Heart right ventricle (tissue), 16 donors: Measurements from ENCODE around the gene ESPL1. TPM values are rescaled to one million over a fixed set of nuclear protein-coding genes. Genes with fewer than 3 reads are reported as not detected.

ENCODE experiments used
- ATAC-seq, 8 donors: fragments of 200-7000 bp; cut with Tn5 transposase; one replicate each; pipeline ENCODE4 v1.9.1; 2020; ENCODE audit warnings: mild to moderate bottlenecking in 8 of 8, moderate library complexity in 8 of 8, moderate number of reproducible peaks in 1 of 8
- DNase-seq, 2 donors: peaks; one replicate each; pipeline ENCODE4 v3.0.0-alpha.2; 2020
- H3K27ac ChIP-seq, 10 donors: fragments of 200-600 bp; sonication (generic) in 2 of 10; one replicate each; pipeline versions ENCODE4 v1.5.0 to v1.8.0; 2020 to 2022; ENCODE audit warnings: mild to moderate bottlenecking in 3 of 10
- H3K27me3 ChIP-seq, 7 donors: fragments of 200-600 bp; one replicate each; pipeline ENCODE4 v1.8.0; 2021 to 2022; ENCODE audit warnings: mild to moderate bottlenecking in 2 of 7
- H3K36me3 ChIP-seq, 9 donors: fragments of 200-600 bp; sonication (generic) in 1 of 9; one replicate each; pipeline versions ENCODE4 v1.5.0 to v1.8.0; 2020 to 2022; ENCODE audit warnings: mild to moderate bottlenecking in 2 of 9
- H3K4me1 ChIP-seq, 9 donors: fragments of 200-600 bp; sonication (generic) in 1 of 9; one replicate each; pipeline versions ENCODE4 v1.5.0 to v1.8.0; 2020 to 2022; ENCODE audit warnings: mild to moderate bottlenecking in 4 of 9
- H3K4me3 ChIP-seq, 10 donors: fragments of 200-600 bp; sonication (generic) in 2 of 10; one replicate each; pipeline versions ENCODE4 v1.5.0 to v1.8.0; 2020 to 2022; ENCODE audit warnings: mild to moderate bottlenecking in 7 of 10, moderate library complexity in 2 of 10
- H3K9me3 ChIP-seq, 11 donors: fragments of 200-600 bp in 10 of 11; sonication (generic) in 2 of 11; one replicate each; pipeline versions ENCODE4 v1.5.0 to v1.8.0; 2013 to 2022; ENCODE audit warnings: mild to moderate bottlenecking in 2 of 11, control low read depth in 1 of 11, moderate library complexity in 1 of 11
- WGBS, 2 donors: extraction: QIAGEN DNeasy Blood & Tissue Kit; methylation state at CpG; one replicate each; pipeline ENCODE4 v1.1.7; 2013; ENCODE audit warnings: inconsistent platforms in 1 of 2; 5-methylcytosine and 5-hydroxymethylcytosine counted together
- intact Hi-C, 10 donors: fragments of 100-400 bp; cut with DNase I; formaldehyde crosslinking; loops; one replicate each; pipeline versions ENCODE4 v1.11.1 to v1.14.2; 2022
- polyA plus RNA-seq, 2 donors: library from polyadenylated mRNA; stranded (reverse); fragments of 200-250 nt; gene quantifications; one replicate each; pipeline ENCODE4 v1.2.3, GENCODE V29; 2013
- total RNA-seq, 10 donors: library from RNA; stranded (reverse); fragmentation: NEBNext Ultra II Directional in 3 of 10; extraction: Animal tissue kit (Norgen Biotek cat#: 25700) in 3 of 10; gene quantifications; one replicate each; pipeline versions ENCODE4 v1.2.1 to v1.2.4, GENCODE V29; 2021 to 2023
- TF ChIP-seq, protein P1 (sequence below), 9 donors: fragments of 200-600 bp; sonication (generic) in 2 of 9; IDR thresholded peaks; one replicate each; pipeline versions ENCODE4 v1.5.0 to v1.8.0; 2021 to 2022; ENCODE audit warnings: antibody characterized with exemption in 9 of 9, mild to moderate bottlenecking in 5 of 9, moderate library complexity in 1 of 9
- donor health status: Arrhythmogenic right ventricular cardiomyopathy.
- donor health status: ischemic (EF 13 %, LVEDD 7.1; RV severe dilation, severe dysfunction).
- donor health status: healthy with polysubstance abuse.
- donor health status: DM: no; HTN: yes; CAD: no.
- donor health status: DM: no; HTN: no; CAD: no.
- donor health status: ischemic (EF 25% LVEDD 6.9; RV normal size, moderate dysfunction).
- donor health status: ischemic (EF 25% LVEDD 5.7; RV mildly dilated, moderate dysfunction).
- donor health status: healthy.
- donor health status: DM: yes; HTN: yes; CAD: no.
- donor health status: Ischemic cardiomyopathy.
- donor health status: ischemic (EF 35%, LVEDD 5.7; RV mildly dilated, moderate dysfunction).
- donor health status: nonischemic (EF 11% LVEDD 7.7; RV severe dilation, severe dysfunction).
- donor health status: DM: yes; HTN: yes; CAD: no.
- donor health status: PGD.
- donor health status: ischemic (EF 29% LVEDD 5.4; RV normal size, mild dysfunction).
- donor health status: nonischemic (EF 23%, LVEDD 6.1; RV moderate dilation, normal function).

ESPL1 gene
- total and polyA plus RNA-seq, 12 donors = 0.04 to 3.1 (median 0.35) TPM

- 95 to 97% methylated on average over 11 of the region's 11 CpGs for WGBS, 2 donors
- Histone ChIP-seq H3K27ac (no peak overlapping the region), H3K4me3 (no peak overlapping the region), H3K9me3 (no peaks in the 10 kb centered on the region), H3K4me1 (no peaks in the 10 kb centered on the region), H3K36me3 (peaks cover 0 to 54% (median 0%) of the 10 kb centered on the region in 9 donors), H3K27me3 (no peaks in the 10 kb centered on the region)
- DNase-seq (no peak), ATAC-seq (no peak)
- TF ChIP-seq, protein P1, sequence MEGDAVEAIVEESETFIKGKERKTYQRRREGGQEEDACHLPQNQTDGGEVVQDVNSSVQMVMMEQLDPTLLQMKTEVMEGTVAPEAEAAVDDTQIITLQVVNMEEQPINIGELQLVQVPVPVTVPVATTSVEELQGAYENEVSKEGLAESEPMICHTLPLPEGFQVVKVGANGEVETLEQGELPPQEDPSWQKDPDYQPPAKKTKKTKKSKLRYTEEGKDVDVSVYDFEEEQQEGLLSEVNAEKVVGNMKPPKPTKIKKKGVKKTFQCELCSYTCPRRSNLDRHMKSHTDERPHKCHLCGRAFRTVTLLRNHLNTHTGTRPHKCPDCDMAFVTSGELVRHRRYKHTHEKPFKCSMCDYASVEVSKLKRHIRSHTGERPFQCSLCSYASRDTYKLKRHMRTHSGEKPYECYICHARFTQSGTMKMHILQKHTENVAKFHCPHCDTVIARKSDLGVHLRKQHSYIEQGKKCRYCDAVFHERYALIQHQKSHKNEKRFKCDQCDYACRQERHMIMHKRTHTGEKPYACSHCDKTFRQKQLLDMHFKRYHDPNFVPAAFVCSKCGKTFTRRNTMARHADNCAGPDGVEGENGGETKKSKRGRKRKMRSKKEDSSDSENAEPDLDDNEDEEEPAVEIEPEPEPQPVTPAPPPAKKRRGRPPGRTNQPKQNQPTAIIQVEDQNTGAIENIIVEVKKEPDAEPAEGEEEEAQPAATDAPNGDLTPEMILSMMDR (IDR thresholded peaks at IDR 0.05) = no peak
- intact Hi-C loops = no loop called here
These were observed 8.4 kb downstream of the ESPL1 start for GRCh38 chr12:53276511-53276910.

- H3K27me3 ChIP-seq = no peaks in the 10 kb centered on the region
- TF ChIP-seq, protein P1 (IDR thresholded peaks at IDR 0.05) = no peak
- peaks cover 0 to 68% (median 0%) of the 10 kb centered on the region in 9 donors for H3K36me3 ChIP-seq
- no peaks in the 10 kb centered on the region for H3K4me1 ChIP-seq
- no peak overlapping the region for H3K27ac ChIP-seq
- intact Hi-C loops = no loop called here
- 96% methylated on average over 9 of the region's 9 CpGs for WGBS, 2 donors
- H3K9me3 ChIP-seq = no peaks in the 10 kb centered on the region
- DNase-seq (no peak), ATAC-seq (no peak)
- no peak overlapping the region for H3K4me3 ChIP-seq
These were observed 9.9 kb downstream of the ESPL1 start for GRCh38 chr12:53277981-53278380.

GRCh38 chr12:53279283-53279869 lies 11.3 kb downstream of the ESPL1 start:
- DNase-seq (no peak), ATAC-seq (no peak)
- H3K4me1 ChIP-seq = no peaks in the 10 kb centered on the region

GRCh38 chr12:53279888-53280498 lies 11.9 kb downstream of the ESPL1 start:
- 94 to 96% methylated on average over 9 of the region's 9 CpGs for WGBS, 2 donors
- no peak overlapping the region for H3K27ac ChIP-seq
- H3K4me1 ChIP-seq = no peaks in the 10 kb centered on the region
- H3K36me3 ChIP-seq = peaks cover 0 to 78% (median 0%) of the 10 kb centered on the region in 9 donors
- TF ChIP-seq, protein P1 (IDR thresholded peaks at IDR 0.05) = no peak
- DNase-seq (no peak), ATAC-seq (no peak)
- intact Hi-C loops = no loop called here
- no peaks in the 10 kb centered on the region for H3K27me3 ChIP-seq
- no peak overlapping the region for H3K4me3 ChIP-seq
- no peaks in the 10 kb centered on the region for H3K9me3 ChIP-seq

More at GRCh38 chr12:53279283-53279869, 11.3 kb downstream of the ESPL1 start:
- H3K36me3 ChIP-seq = peaks cover 0 to 80% (median 0%) of the 10 kb centered on the region in 9 donors
- no peak overlapping the region for H3K27ac ChIP-seq
- 88 to 96% methylated on average over 3 of the region's 3 CpGs for WGBS, 2 donors
- intact Hi-C loops = no loop called here
- TF ChIP-seq, protein P1 (IDR thresholded peaks at IDR 0.05) = no peak
- H3K4me3 ChIP-seq = no peak overlapping the region
- no peaks in the 10 kb centered on the region for H3K27me3 ChIP-seq
- H3K9me3 ChIP-seq = no peaks in the 10 kb centered on the region
